H9 (cell line): ENCODE results near the gene TDRKH. TPM values are rescaled to one million over a fixed set of nuclear protein-coding genes. Genes with fewer than 3 reads are reported as not detected.

Source experiments
- DNase-seq: peaks from one replicate; pipeline ENCODE4 v3.0.0-alpha.2; 2017
- H2AFZ ChIP-seq: one replicate; pipeline ENCODE4 v1.6.1; 2013; ENCODE audit warnings: mild to moderate bottlenecking, low read length, control low read depth, moderate library complexity
- H2AK5ac ChIP-seq: 2 replicates; pipeline ENCODE4 v1.6.1; 2013; ENCODE audit warnings: low read length, control low read depth, mixed read lengths; ENCODE audit not compliant: insufficient read length
- H2BK120ac ChIP-seq: one replicate; pipeline ENCODE4 v1.6.1; 2013; ENCODE audit warnings: low read depth, mild to moderate bottlenecking, low read length, control low read depth, inconsistent platforms; ENCODE audit not compliant: poor library complexity, severe bottlenecking
- H2BK12ac ChIP-seq: 2 replicates; pipeline ENCODE4 v1.6.1; 2013; ENCODE audit warnings: low read length, control low read depth, mixed read lengths, low read depth; ENCODE audit not compliant: insufficient read length
- H2BK15ac ChIP-seq: 2 replicates; pipeline ENCODE4 v1.6.1; 2013; ENCODE audit warnings: low read depth, low read length, control low read depth
- H2BK20ac ChIP-seq: one replicate; pipeline ENCODE4 v1.6.1; 2013; ENCODE audit warnings: low read depth, mild to moderate bottlenecking, low read length, control low read depth, inconsistent platforms; ENCODE audit not compliant: poor library complexity, severe bottlenecking
- H2BK5ac ChIP-seq: 2 replicates; pipeline ENCODE4 v1.6.1; 2013; ENCODE audit warnings: low read length, control low read depth, mixed read lengths; ENCODE audit not compliant: insufficient read length
- H3K14ac ChIP-seq: 2 replicates; pipeline ENCODE4 v1.6.1; 2013; ENCODE audit warnings: low read length, control low read depth; ENCODE audit not compliant: insufficient read depth
- H3K18ac ChIP-seq: 2 replicates; pipeline ENCODE4 v1.6.1; 2013; ENCODE audit warnings: low read depth, mild to moderate bottlenecking, mixed read lengths, low read length, control low read depth; ENCODE audit not compliant: insufficient read length
- H3K23ac ChIP-seq: 2 replicates; pipeline ENCODE4 v1.6.1; 2013; ENCODE audit warnings: low read length, control low read depth, mixed read lengths, low read depth; ENCODE audit not compliant: insufficient read length
- H3K23me2 ChIP-seq: 2 replicates; pipeline ENCODE4 v1.6.1; 2013; ENCODE audit warnings: low read depth, mild to moderate bottlenecking, mixed read lengths, low read length, control low read depth; ENCODE audit not compliant: insufficient read length, poor library complexity, severe bottlenecking
- H3K27ac ChIP-seq: 2 replicates; pipeline ENCODE4 v1.5.1; 2013; ENCODE audit warnings: low read length, control low read depth, mixed read lengths, low read depth; ENCODE audit not compliant: insufficient read length
- H3K27me3 ChIP-seq: 2 replicates; pipeline ENCODE4 v1.6.1; 2013; ENCODE audit warnings: low read length, control low read depth, inconsistent platforms; ENCODE audit not compliant: insufficient read depth
- H3K4ac ChIP-seq: 2 replicates; pipeline ENCODE4 v1.6.1; 2013; ENCODE audit warnings: low read depth, mild to moderate bottlenecking, control low read depth, inconsistent platforms, low read length, moderate library complexity
- H3K4me1 ChIP-seq: 2 replicates; pipeline ENCODE4 v1.6.1; 2013; ENCODE audit warnings: low read length, control low read depth, inconsistent platforms; ENCODE audit not compliant: insufficient read depth
- H3K4me2 ChIP-seq: 2 replicates; pipeline ENCODE4 v1.6.1; 2013; ENCODE audit warnings: low read length, control low read depth, mixed read lengths; ENCODE audit not compliant: insufficient read length, insufficient read depth
- H3K56ac ChIP-seq: 2 replicates; pipeline ENCODE4 v1.6.1; 2013; ENCODE audit warnings: low read depth, mild to moderate bottlenecking, mixed read lengths, low read length, control low read depth; ENCODE audit not compliant: insufficient read length
- H3K79me1 ChIP-seq: 2 replicates; pipeline ENCODE4 v1.6.1; 2013; ENCODE audit warnings: low read depth, mild to moderate bottlenecking, moderate library complexity, low read length, control low read depth, inconsistent platforms; ENCODE audit not compliant: insufficient read depth, poor library complexity, severe bottlenecking
- H3K79me2 ChIP-seq: 2 replicates; pipeline ENCODE4 v1.6.1; 2013; ENCODE audit warnings: low read length, control low read depth, inconsistent platforms; ENCODE audit not compliant: insufficient read depth
- H3K9ac ChIP-seq: 2 replicates; pipeline ENCODE4 v1.6.1; 2013; ENCODE audit warnings: low read length, control low read depth, mixed read lengths; ENCODE audit not compliant: insufficient read length; ENCODE audit errors: extremely low read depth
- H3K9me3 ChIP-seq: one replicate; pipeline ENCODE4 v1.6.1; 2013; ENCODE audit warnings: low read depth, low read length, inconsistent platforms; ENCODE audit not compliant: control insufficient read depth
- H3T11ph ChIP-seq: one replicate; pipeline ENCODE4 v1.6.1; 2013; ENCODE audit warnings: mild to moderate bottlenecking, low read length, control low read depth, inconsistent platforms
- H4K20me1 ChIP-seq: one replicate; pipeline ENCODE4 v1.6.1; 2013; ENCODE audit not compliant: control insufficient read depth, insufficient read length, insufficient read depth
- H4K5ac ChIP-seq: 2 replicates; pipeline ENCODE4 v1.6.1; 2013; ENCODE audit warnings: low read depth, mild to moderate bottlenecking, mixed read lengths, low read length, control low read depth; ENCODE audit not compliant: insufficient read length
- H4K8ac ChIP-seq: replicated peaks from 2 replicates; pipeline ENCODE4 v1.6.1; 2013; ENCODE audit warnings: low read length, control low read depth, mixed read lengths, low read depth; ENCODE audit not compliant: insufficient read length
- H4K91ac ChIP-seq: 2 replicates; pipeline ENCODE4 v1.6.1; 2013; ENCODE audit warnings: low read depth, mild to moderate bottlenecking, moderate library complexity, mixed read lengths, low read length, control low read depth; ENCODE audit not compliant: insufficient read length
- H3K27ac Mint-ChIP-seq, 3 experiments: 2 replicates in 2 of 3; 3 replicates in 1 of 3; pipeline ENCODE4 v1.8.0; 2020 to 2021; ENCODE audit warnings: mixed read lengths in 3 of 3, mild to moderate bottlenecking in 1 of 3, moderate library complexity in 1 of 3
- H3K27me3 Mint-ChIP-seq: 2 replicates; pipeline ENCODE4 v1.8.0; 2021; ENCODE audit warnings: low read depth, mild to moderate bottlenecking, moderate library complexity, mixed read lengths
- H3K36me3 Mint-ChIP-seq, 3 experiments: 2 replicates in 2 of 3; 3 replicates in 1 of 3; pipeline ENCODE4 v1.8.0; 2020 to 2021; ENCODE audit warnings: low read depth in 3 of 3, mixed read lengths in 3 of 3; ENCODE audit not compliant: insufficient read depth in 1 of 3
- H3K4me1 Mint-ChIP-seq, 2 experiments: 2 replicates each; pipeline ENCODE4 v1.8.0; 2020; ENCODE audit warnings: mixed read lengths in 2 of 2
- H3K4me3 Mint-ChIP-seq, 2 experiments: 2 replicates in 1 of 2; 3 replicates in 1 of 2; pipeline ENCODE4 v1.8.0; 2020 to 2021; ENCODE audit warnings: mild to moderate bottlenecking in 2 of 2, mixed read lengths in 2 of 2, moderate library complexity in 1 of 2
- H3K9me3 Mint-ChIP-seq, 2 experiments: 2 replicates in 1 of 2; 3 replicates in 1 of 2; pipeline ENCODE4 v1.8.0; 2020; ENCODE audit warnings: mild to moderate bottlenecking in 2 of 2, mixed read lengths in 2 of 2, moderate library complexity in 1 of 2
- WGBS: extraction: QIAGEN DNeasy Blood & Tissue Kit; methylation state at CpG from one replicate; pipeline ENCODE4 v1.1.7; 2013; ENCODE audit warnings: missing lambda C conversion rate, low lambda C conversion rate, mixed read lengths; ENCODE audit not compliant: insufficient read length; ENCODE audit errors: extremely low coverage; 5-methylcytosine and 5-hydroxymethylcytosine counted together
- total RNA-seq: library from RNA; stranded (reverse); gene quantifications from 2 replicates; pipeline ENCODE4 v1.2.1, GENCODE V29; 2021
- TF ChIP-seq, protein P1 (sequence below): fragments of 200-600 bp; sonication (generic); conservative IDR thresholded peaks from 3 replicates; pipeline ENCODE4 v1.8.0; 2021; ENCODE audit warnings: antibody characterized with exemption, mild to moderate bottlenecking

TDRKH gene
- total RNA-seq, 1 experiment from 2014 or later, result 24.0 TPM

- H3T11ph ChIP-seq, result no peak overlapping the region
- H2AK5ac ChIP-seq, result no peak overlapping the region
- H3K79me2 ChIP-seq, result no peaks in the 10 kb centered on the region
- no peak overlapping the region for H3K14ac ChIP-seq
- no peak overlapping the region for H3K4me3 Mint-ChIP-seq
- no peak for DNase-seq
- no peak overlapping the region for H3K18ac ChIP-seq
- H2BK5ac ChIP-seq, result no peak overlapping the region
- no peak overlapping the region for H3K27ac Mint-ChIP-seq
- H4K20me1 ChIP-seq, result no peaks in the 10 kb centered on the region
- no peaks in the 10 kb centered on the region for H3K23me2 ChIP-seq
- H4K5ac ChIP-seq, result no peak overlapping the region
- peaks cover 4 to 19% (median 16%) of the 10 kb centered on the region in 3 experiments; a peak in 6 of 7 replicates for H3K36me3 Mint-ChIP-seq
- H3K4me1 ChIP-seq, result no peaks in the 10 kb centered on the region; the same call in 1 of the 2 replicates
- H2BK12ac ChIP-seq, result no peak overlapping the region
- no peaks in the 10 kb centered on the region for H3K9me3 ChIP-seq
- no peak overlapping the region for H3K23ac ChIP-seq
- no peak overlapping the region for H4K91ac ChIP-seq
- H2BK15ac ChIP-seq, result no peak overlapping the region
- H3K79me1 ChIP-seq, result no peaks in the 10 kb centered on the region
- no peak overlapping the region for H4K8ac ChIP-seq
- H3K4ac ChIP-seq, result no peak overlapping the region
- no peaks in the 10 kb centered on the region for H3K27me3 ChIP-seq
- no peak overlapping the region for H3K4me2 ChIP-seq
- no peaks in the 10 kb centered on the region for H3K9me3 Mint-ChIP-seq
- no peak overlapping the region for H2BK120ac ChIP-seq
- H3K9ac ChIP-seq, result no peak overlapping the region
- H3K56ac ChIP-seq, result no peak overlapping the region
- WGBS, result no CpG with 5 or more reads among the region's 2 CpGs
- peaks cover 1% of the 10 kb centered on the region in 2 experiments for H3K4me1 Mint-ChIP-seq
- H3K27ac ChIP-seq, result no peak overlapping the region
- no peaks in the 10 kb centered on the region for H3K27me3 Mint-ChIP-seq
- H2AFZ ChIP-seq, result no peak overlapping the region
- H2BK20ac ChIP-seq, result no peak overlapping the region
- TF ChIP-seq, protein P1, sequence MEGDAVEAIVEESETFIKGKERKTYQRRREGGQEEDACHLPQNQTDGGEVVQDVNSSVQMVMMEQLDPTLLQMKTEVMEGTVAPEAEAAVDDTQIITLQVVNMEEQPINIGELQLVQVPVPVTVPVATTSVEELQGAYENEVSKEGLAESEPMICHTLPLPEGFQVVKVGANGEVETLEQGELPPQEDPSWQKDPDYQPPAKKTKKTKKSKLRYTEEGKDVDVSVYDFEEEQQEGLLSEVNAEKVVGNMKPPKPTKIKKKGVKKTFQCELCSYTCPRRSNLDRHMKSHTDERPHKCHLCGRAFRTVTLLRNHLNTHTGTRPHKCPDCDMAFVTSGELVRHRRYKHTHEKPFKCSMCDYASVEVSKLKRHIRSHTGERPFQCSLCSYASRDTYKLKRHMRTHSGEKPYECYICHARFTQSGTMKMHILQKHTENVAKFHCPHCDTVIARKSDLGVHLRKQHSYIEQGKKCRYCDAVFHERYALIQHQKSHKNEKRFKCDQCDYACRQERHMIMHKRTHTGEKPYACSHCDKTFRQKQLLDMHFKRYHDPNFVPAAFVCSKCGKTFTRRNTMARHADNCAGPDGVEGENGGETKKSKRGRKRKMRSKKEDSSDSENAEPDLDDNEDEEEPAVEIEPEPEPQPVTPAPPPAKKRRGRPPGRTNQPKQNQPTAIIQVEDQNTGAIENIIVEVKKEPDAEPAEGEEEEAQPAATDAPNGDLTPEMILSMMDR, result no peak
Observed at GRCh38 chr1:151783796-151784195, 6.5 kb downstream of the TDRKH start.
